HepG2 (cell line): ENCODE measurements around the gene TMEM14A. TPM values are rescaled to one million over a fixed set of nuclear protein-coding genes. Genes with fewer than 3 reads are reported as not detected.

Experiments
- ATAC-seq: fragments of 200-7000 bp; cut with Tn5 transposase; 3 replicates; pipeline ENCODE4 v1.9.1; 2020; ENCODE audit warnings: mild to moderate bottlenecking, moderate library complexity
- BruUV-seq: library from RNA; stranded (reverse); fragments of 400-500 nt; replicated peaks from 2 replicates; lab custom pipeline; 2021; lab: Mats Ljungman, UMichigan
- CTCF ChIA-PET: fragments of 300-600 bp; formaldehyde crosslinking; extraction: SDS; loops from one replicate; lab custom pipeline; 2021; ENCODE audit warnings: low total read pairs, inconsistent platforms, low intra/inter-chr PET ratio; lab: Yijun Ruan, JAX
- POLR2A ChIA-PET: fragments of 350-600 bp; sonication (Branson Sonifier 250); formaldehyde crosslinking; loops from one replicate; lab custom pipeline; 2020; ENCODE audit warnings: antibody characterized with exemption, inconsistent platforms; lab: Yijun Ruan, JAX
- DNase-seq: peaks from one replicate; pipeline ENCODE4 v3.0.0-alpha.2; 2015; ENCODE audit warnings: low spot score
- FAIRE-seq: peaks from 3 replicates; lab custom pipeline; 2011; peaks lifted over from hg19 to GRCh38; lab: Jason Lieb, UNC
- H2AFZ ChIP-seq: one replicate; pipeline ENCODE4 v1.6.1; 2011; ENCODE audit warnings: low read length, inconsistent platforms
- H3K27ac ChIP-seq: fragments of 300-600 bp; 3 replicates; pipeline ENCODE4 v1.8.0; 2011; ENCODE audit warnings: mixed run types, mild to moderate bottlenecking, mixed read lengths, low read length, inconsistent platforms; ENCODE audit not compliant: insufficient read depth; ENCODE audit errors: extremely low read length
- H3K27me3 ChIP-seq, 2 experiments: fragments of 200-600 bp in 1 of 2; 2 replicates in 1 of 2; 3 replicates in 1 of 2; pipeline versions ENCODE4 v1.6.0 to v1.8.0; 2011; ENCODE audit warnings: low read length in 2 of 2, mild to moderate bottlenecking in 2 of 2, moderate library complexity in 2 of 2, inconsistent platforms in 1 of 2; ENCODE audit not compliant: insufficient read depth in 2 of 2, control insufficient read depth in 1 of 2
- H3K36me3 ChIP-seq, 2 experiments: fragments of 200-600 bp in 1 of 2; replicated peaks in 1 of 2; 2 replicates in 1 of 2; 3 replicates in 1 of 2; pipeline versions ENCODE4 v1.5.1 to v1.8.0; 2011; ENCODE audit warnings: low read length in 2 of 2, inconsistent platforms in 1 of 2; ENCODE audit not compliant: insufficient read depth in 2 of 2, control insufficient read depth in 1 of 2
- H3K4me1 ChIP-seq: 2 replicates; pipeline ENCODE4 v1.5.1; 2012; ENCODE audit warnings: low read length, inconsistent platforms; ENCODE audit not compliant: insufficient read depth
- H3K4me2 ChIP-seq: 2 replicates; pipeline ENCODE4 v1.6.0; 2011; ENCODE audit warnings: low read depth, low read length, inconsistent platforms
- H3K4me3 ChIP-seq, 3 experiments: fragments of 200-600 bp in 1 of 3; sonication (generic), shearing (Covaris generic) in 1 of 3; replicated peaks in 1 of 3; 2 replicates each; pipeline ENCODE4 v1.5.1; 2011 to 2016; ENCODE audit warnings: low read length in 3 of 3, inconsistent platforms in 2 of 3, low read depth in 2 of 3, mild to moderate bottlenecking in 2 of 3, control low read depth in 1 of 3, mixed read lengths in 1 of 3; ENCODE audit not compliant: insufficient read depth in 1 of 3
- H3K79me2 ChIP-seq: one replicate; pipeline ENCODE4 v1.6.1; 2011; ENCODE audit warnings: low read length, inconsistent platforms; ENCODE audit not compliant: insufficient read depth
- H3K9ac ChIP-seq: 2 replicates; pipeline ENCODE4 v1.6.0; 2011; ENCODE audit warnings: mild to moderate bottlenecking, low read depth, low read length, inconsistent platforms; ENCODE audit not compliant: insufficient read depth
- H3K9me3 ChIP-seq: 2 replicates; pipeline ENCODE4 v1.5.1; 2012; ENCODE audit warnings: mild to moderate bottlenecking, low read length
- H4K20me1 ChIP-seq: 2 replicates; pipeline ENCODE4 v1.6.0; 2011; ENCODE audit warnings: inconsistent platforms, mild to moderate bottlenecking, low read length, moderate library complexity; ENCODE audit not compliant: insufficient read depth
- BHLHE40 ChIP-seq: IDR thresholded peaks from 2 replicates; pipeline ENCODE4 v1.6.1; 2011; ENCODE audit warnings: low read length, improper control_type of control experiment
- CBX2 ChIP-seq, 2 experiments: fragments of 200-600 bp in 1 of 2; sonication (generic); formaldehyde crosslinking in 1 of 2; IDR thresholded peaks; 2 replicates each; pipeline versions ENCODE4 v1.7.0 to v1.8.1; 2018 to 2022; ENCODE audit warnings: low read depth in 2 of 2, low read length in 1 of 2, mild to moderate bottlenecking in 1 of 2, missing genetic modification reagents in 1 of 2
- CENPBD1 ChIP-seq: sonication (generic); formaldehyde crosslinking; IDR thresholded peaks from 2 replicates; pipeline ENCODE4 v1.8.0; 2022; ENCODE audit warnings: missing genetic modification reagents, low read depth, mild to moderate bottlenecking, borderline replicate concordance
- IKZF5 ChIP-seq: IDR thresholded peaks from 2 replicates; pipeline ENCODE4 v1.6.1; 2018; ENCODE audit warnings: missing genetic modification reagents, mild to moderate bottlenecking, missing compliant biosample characterization
- JUN ChIP-seq: sonication (generic); formaldehyde crosslinking; IDR thresholded peaks from 2 replicates; pipeline ENCODE4 v1.4.0; 2020; ENCODE audit warnings: mild to moderate bottlenecking, missing genetic modification reagents
- NFIC ChIP-seq: IDR thresholded peaks from 2 replicates; pipeline ENCODE4 v1.6.1; 2012; ENCODE audit warnings: mild to moderate bottlenecking, low read length, inconsistent platforms
- NONO ChIP-seq, 2 experiments: fragments of 450-650 bp in 1 of 2; sonication (generic) in 1 of 2; formaldehyde crosslinking in 1 of 2; IDR thresholded peaks in 1 of 2; conservative IDR thresholded peaks in 1 of 2; 2 replicates each; pipeline versions ENCODE4 v1.6.1 to v1.8.0; 2017 to 2022; ENCODE audit warnings: mild to moderate bottlenecking in 1 of 2, missing genetic modification reagents in 1 of 2, moderate library complexity in 1 of 2
- PCBP2 ChIP-seq: fragments of 200-400 bp; formaldehyde crosslinking; optimal IDR thresholded peaks from 2 replicates; pipeline ENCODE3; 2018; ENCODE audit warnings: low read length, low read depth; ENCODE audit not compliant: poor library complexity, severe bottlenecking
- SIN3B ChIP-seq: fragments of 150-350 bp; IDR thresholded peaks from 2 replicates; pipeline ENCODE4 v1.6.1; 2014; ENCODE audit warnings: low read length
- SMAD3 ChIP-seq: sonication (generic); formaldehyde crosslinking; IDR thresholded peaks from 2 replicates; pipeline ENCODE4 v1.4.0; 2020; ENCODE audit warnings: missing genetic modification reagents
- XRCC5 ChIP-seq: fragments of 200-400 bp; formaldehyde crosslinking; optimal IDR thresholded peaks from 2 replicates; pipeline ENCODE3; 2017; ENCODE audit warnings: mild to moderate bottlenecking, low read length
- ZNF318 ChIP-seq: sonication (generic); formaldehyde crosslinking; IDR thresholded peaks from 2 replicates; pipeline ENCODE4 v1.4.0; 2020; ENCODE audit warnings: mild to moderate bottlenecking, missing genetic modification reagents
- ZNF589 ChIP-seq: sonication (generic); formaldehyde crosslinking; conservative IDR thresholded peaks from 2 replicates; pipeline ENCODE4 v1.8.0; 2022; ENCODE audit warnings: mild to moderate bottlenecking, moderate library complexity, missing genetic modification reagents
- WGBS: methylation state at CpG from one replicate; pipeline ENCODE4 v1.1.6; 2017; ENCODE audit warnings: low lambda C conversion rate; 5-methylcytosine and 5-hydroxymethylcytosine counted together
- in situ Hi-C: cut with HindIII; loops from 2 replicates; pipeline ENCODE4 v1.10.0; 2017; ENCODE audit warnings: low pct_unique_long_range_greater_than_20kb; ENCODE audit not compliant: extremely low pct_ligation_motif_present
- intact Hi-C: fragments of 100-400 bp; cut with micrococcal nuclease; formaldehyde crosslinking; loops from one replicate; pipeline ENCODE4 v1.10.0; 2022; ENCODE audit not compliant: unreplicated experiment
- polyA plus RNA-seq, 8 experiments: library from polyadenylated mRNA; depleted of rRNA in 3 of 8; stranded (reverse) in 7 of 8; unstranded in 1 of 8; fragments of >200 nt; fragmentation: Illumina TruSeq in 4 of 8; extraction: Trizol in 4 of 8; gene quantifications; 2 replicates each; pipeline versions ENCODE4 v1.2.1 to v1.2.3, GENCODE V29; 2011 to 2016; ENCODE audit warnings: low read depth in 4 of 8, missing spikeins in 1 of 8, mixed read lengths in 1 of 8; ENCODE audit not compliant: insufficient read depth in 1 of 8
- total RNA-seq, 5 experiments: library from RNA; depleted of rRNA; stranded (reverse); fragments of >200 nt; fragmentation: Illumina TruSeq; extraction: Trizol; gene quantifications; 2 replicates each; pipeline ENCODE4 v1.2.3, GENCODE V29; 2016; ENCODE audit warnings: low read depth in 1 of 5

Gene TMEM14A
- total and polyA plus RNA-seq, 2 of the 13 experiments (the other 11 are each of a cell fraction or from before 2014, with no cell fraction given) = 24.6 to 73.7 TPM

- TF ChIP-seq IKZF5 (CRISPR knock-in tag) = no peak
- no peak for TF ChIP-seq XRCC5
- TF ChIP-seq SIN3B = no peak
- TF ChIP-seq PCBP2 = no peak
- no peak for TF ChIP-seq CBX2 (IDR thresholded peaks at IDR 0.05; ENCODE audit: low read depth, low read length)
- no peak for TF ChIP-seq CBX2 (CRISPR knock-in tag; IDR thresholded peaks at IDR 0.05; ENCODE audit: low read depth)
- no peak for TF ChIP-seq SMAD3
- no peak for TF ChIP-seq NFIC
- TF ChIP-seq CENPBD1 (CRISPR knock-in tag) = no peak
Observed at GRCh38 chr6:52642368-52642767, 28.5 kb upstream of the TMEM14A start (continued).

GRCh38 chr6:52643158-52643557, 27.8 kb upstream of the TMEM14A start:
- POLR2A ChIA-PET = no interaction called here
- Histone ChIP-seq H3K36me3 (no peaks in the 10 kb centered on the region), H3K27me3 (peaks cover 0 to 30% of the 10 kb centered on the region in 2 experiments; a peak in 3 of 5 replicates), H2AFZ (no peak overlapping the region), H4K20me1 (no peaks in the 10 kb centered on the region), H3K4me2 (no peak overlapping the region), H3K9ac (no peak overlapping the region), H3K27ac (no peak overlapping the region), H3K9me3 (no peaks in the 10 kb centered on the region), H3K4me1 (peaks cover 29% of the 10 kb centered on the region), H3K79me2 (no peaks in the 10 kb centered on the region), H3K4me3 (no peak overlapping the region)
- in situ Hi-C loops (no loop called here), intact Hi-C loops (no loop called here)
- FAIRE-seq (no peak), ATAC-seq (no peak), DNase-seq (no peak)
- CTCF ChIA-PET = no interaction called here
- no TSS peak for BruUV-seq
- 38% methylated on average over 3 of the region's 3 CpGs for WGBS
- TF ChIP-seq NONO (IDR thresholded peaks at IDR 0.05) = no peak
- no peak for TF ChIP-seq NONO (CRISPR knock-in tag; conservative IDR thresholded peaks at IDR 0.05)
- no peak for TF ChIP-seq BHLHE40
- no peak for TF ChIP-seq ZNF589 (CRISPR knock-in tag)
- TF ChIP-seq ZNF318 (CRISPR knock-in tag) = no peak
- TF ChIP-seq JUN = no peak
